ENCODE data around the gene HPCAL1. TPM values are rescaled to one million over a fixed set of nuclear protein-coding genes. Genes with fewer than 3 reads are reported as not detected.

Gene HPCAL1
- total and polyA plus RNA-seq, 8 donors, result 14.0 to 571 (median 85.4) TPM

- DNase-seq, result no peak
These were observed 74.5 kb downstream of the HPCAL1 start for GRCh38 chr2:10377052-10377746.

GRCh38 chr2:10377747-10378085 lies 75.0 kb downstream of the HPCAL1 start:
- TF ChIP-seq POLR2A (IDR thresholded peaks at IDR 0.05) (no peak), POLR2AphosphoS5 (IDR thresholded peaks at IDR 0.05) (no peak), EP300 (IDR thresholded peaks at IDR 0.05) (no peak), CTCF (IDR thresholded peaks at IDR 0.05) (no peak)
- intact Hi-C loops (cut with DNase I; ENCODE audit: low total_unique reads), result no loop called here
- DNase-seq, result no peak
- Histone ChIP-seq H3K27me3 (no peaks in the 10 kb centered on the region), H3K36me3 (peaks cover 0 to 6% (median 0%) of the 10 kb centered on the region in 4 donors), H3K27ac (no peak overlapping the region), H3K4me3 (no peak overlapping the region), H3K4me1 (peaks cover 28 to 66% (median 48%) of the 10 kb centered on the region in 4 donors), H3K9me3 (no peaks in the 10 kb centered on the region)
- 79 to 92% (median 88%) methylated on average over 12 of the region's 12 CpGs for WGBS, 5 donors

More at GRCh38 chr2:10377052-10377746, 74.5 kb downstream of the HPCAL1 start:
- 84 to 91% (median 88%) methylated on average over 19 to 21 of the region's 21 CpGs for WGBS, 5 donors
- Histone ChIP-seq H3K9me3 (no peaks in the 10 kb centered on the region), H3K4me3 (no peak overlapping the region), H3K4me1 (peaks cover 23 to 64% (median 44%) of the 10 kb centered on the region in 4 donors), H3K27ac (no peak overlapping the region), H3K27me3 (no peaks in the 10 kb centered on the region), H3K36me3 (peaks cover 0 to 6% (median 0%) of the 10 kb centered on the region in 4 donors)
- intact Hi-C loops (cut with DNase I; ENCODE audit: low total_unique reads), result no loop called here
- TF ChIP-seq CTCF (IDR thresholded peaks at IDR 0.05), result no peak
- TF ChIP-seq EP300 (IDR thresholded peaks at IDR 0.05), result no peak
- no peak for TF ChIP-seq POLR2AphosphoS5 (IDR thresholded peaks at IDR 0.05)
- no peak for TF ChIP-seq POLR2A (IDR thresholded peaks at IDR 0.05)

- DNase-seq, result peak in 1 of 2 donors; percentile 50
- no peak for TF ChIP-seq CTCF (IDR thresholded peaks at IDR 0.05)
These were observed 75.5 kb downstream of the HPCAL1 start for GRCh38 chr2:10378189-10378588.

GRCh38 chr2:10380048-10380926 lies 77.6 kb downstream of the HPCAL1 start:
- Histone ChIP-seq H3K36me3 (no peaks in the 10 kb centered on the region), H3K27me3 (no peaks in the 10 kb centered on the region), H3K27ac (peak overlapping the region in 2 of 5 donors; percentile 3 to 26), H3K4me1 (peaks cover 47 to 84% (median 66%) of the 10 kb centered on the region in 4 donors), H3K9me3 (no peaks in the 10 kb centered on the region), H3K4me3 (no peak overlapping the region)
- DNase-seq, result peak in 1 of 2 donors; percentile 38
- 55 to 77% (median 70%) methylated on average over 7 to 9 of the region's 9 CpGs for WGBS, 5 donors
- intact Hi-C loops (cut with DNase I; ENCODE audit: low total_unique reads), result no loop called here
- TF ChIP-seq EP300 (IDR thresholded peaks at IDR 0.05), result no peak
- TF ChIP-seq POLR2AphosphoS5 (IDR thresholded peaks at IDR 0.05), result no peak
- TF ChIP-seq POLR2A (IDR thresholded peaks at IDR 0.05), result no peak
- TF ChIP-seq CTCF (IDR thresholded peaks at IDR 0.05), result no peak

More at GRCh38 chr2:10378189-10378588, 75.5 kb downstream of the HPCAL1 start:
- WGBS, 5 donors, result 44 to 54% (median 51%) methylated on average over 7 of the region's 7 CpGs
- Histone ChIP-seq H3K4me1 (peaks cover 33 to 70% (median 53%) of the 10 kb centered on the region in 4 donors), H3K27me3 (no peaks in the 10 kb centered on the region), H3K4me3 (no peak overlapping the region), H3K36me3 (peaks cover 0 to 6% (median 0%) of the 10 kb centered on the region in 4 donors), H3K27ac (peak overlapping the region in 1 of 5 donors; percentile 26), H3K9me3 (no peaks in the 10 kb centered on the region)
- intact Hi-C loops (cut with DNase I; ENCODE audit: low total_unique reads), result no loop called here
